CD8-positive, alpha-beta memory T cell (primary cell): ENCODE measurements around the gene SLC6A11. TPM values are rescaled to one million over a fixed set of nuclear protein-coding genes. Genes with fewer than 3 reads are reported as not detected.

ENCODE experiments used
- CTCF ChIA-PET: fragments of 350-600 bp; sonication (Branson Sonifier 250); formaldehyde crosslinking; loops from one replicate; lab custom pipeline; 2021; ENCODE audit warnings: antibody characterized with exemption; lab: Charles Lee
- POLR2A ChIA-PET: fragments of 350-600 bp; sonication (Branson Sonifier 250); formaldehyde crosslinking; loops from one replicate; lab custom pipeline; 2021; ENCODE audit warnings: antibody characterized with exemption; lab: Charles Lee
- DNase-seq, 5 donors: peaks; one replicate each; pipeline versions ENCODE4 v3.0.0 to v3.0.0-alpha.2; 2020 to 2022; ENCODE audit warnings: mixed read lengths in 1 of 5
- H3K27ac ChIP-seq: one replicate; pipeline ENCODE4 v1.7.0; 2013; ENCODE audit warnings: low read depth, mild to moderate bottlenecking, low read length, moderate library complexity
- H3K27me3 ChIP-seq: 2 replicates; pipeline ENCODE4 v1.7.0; 2013; ENCODE audit warnings: low read length, mild to moderate bottlenecking; ENCODE audit not compliant: insufficient read depth, poor library complexity, severe bottlenecking
- H3K36me3 ChIP-seq: 2 replicates; pipeline ENCODE4 v1.7.0; 2013; ENCODE audit warnings: mild to moderate bottlenecking, low read length, moderate library complexity; ENCODE audit not compliant: insufficient read depth
- H3K4me1 ChIP-seq: 2 replicates; pipeline ENCODE4 v1.7.0; 2013; ENCODE audit warnings: mild to moderate bottlenecking, low read length, moderate library complexity; ENCODE audit not compliant: insufficient read depth
- H3K4me3 ChIP-seq: 2 replicates; pipeline ENCODE4 v1.7.0; 2013; ENCODE audit warnings: mild to moderate bottlenecking, low read length
- H3K9me3 ChIP-seq: 2 replicates; pipeline ENCODE4 v1.7.0; 2013; ENCODE audit warnings: mild to moderate bottlenecking, low read length
- H3K27ac Mint-ChIP-seq, 8 donors: one replicate each; pipeline ENCODE4 v1.8.0; 2020 to 2021; ENCODE audit warnings: mixed read lengths in 8 of 8, mild to moderate bottlenecking in 6 of 8, inconsistent platforms in 3 of 8, moderate library complexity in 3 of 8
- H3K27me3 Mint-ChIP-seq, 2 donors: one replicate each; pipeline ENCODE4 v1.8.0; 2020 to 2021; ENCODE audit warnings: mixed read lengths in 2 of 2, mild to moderate bottlenecking in 1 of 2, moderate library complexity in 1 of 2
- H3K36me3 Mint-ChIP-seq, 3 donors: one replicate each; pipeline ENCODE4 v1.8.0; 2020 to 2021; ENCODE audit warnings: mixed read lengths in 3 of 3, inconsistent platforms in 1 of 3, mild to moderate bottlenecking in 1 of 3
- H3K4me1 Mint-ChIP-seq, 3 donors: one replicate each; pipeline ENCODE4 v1.8.0; 2020 to 2021; ENCODE audit warnings: mixed read lengths in 3 of 3, inconsistent platforms in 1 of 3, mild to moderate bottlenecking in 1 of 3
- H3K4me3 Mint-ChIP-seq, 7 donors: one replicate each; pipeline ENCODE4 v1.8.0; 2020 to 2021; ENCODE audit warnings: mixed read lengths in 7 of 7, mild to moderate bottlenecking in 6 of 7, moderate library complexity in 4 of 7, inconsistent platforms in 2 of 7
- H3K9me3 Mint-ChIP-seq, 5 donors: one replicate each; pipeline ENCODE4 v1.8.0; 2020 to 2022; ENCODE audit warnings: mixed read lengths in 5 of 5, mild to moderate bottlenecking in 3 of 5, moderate library complexity in 2 of 5, inconsistent platforms in 1 of 5
- polyA plus RNA-seq: library from polyadenylated mRNA; unstranded; fragments of 300-500 nt; fragmentation: Illumina TruSeq; gene quantifications from one replicate; pipeline ENCODE4 v1.2.3, GENCODE V29; 2021
- total RNA-seq, 2 experiments: library from RNA; stranded (reverse); gene quantifications; one replicate each; pipeline ENCODE4 v1.2.3, GENCODE V29; 2021

Gene SLC6A11
- total and polyA plus RNA-seq, 3 experiments from 2014 or later: not detected

DNA sequence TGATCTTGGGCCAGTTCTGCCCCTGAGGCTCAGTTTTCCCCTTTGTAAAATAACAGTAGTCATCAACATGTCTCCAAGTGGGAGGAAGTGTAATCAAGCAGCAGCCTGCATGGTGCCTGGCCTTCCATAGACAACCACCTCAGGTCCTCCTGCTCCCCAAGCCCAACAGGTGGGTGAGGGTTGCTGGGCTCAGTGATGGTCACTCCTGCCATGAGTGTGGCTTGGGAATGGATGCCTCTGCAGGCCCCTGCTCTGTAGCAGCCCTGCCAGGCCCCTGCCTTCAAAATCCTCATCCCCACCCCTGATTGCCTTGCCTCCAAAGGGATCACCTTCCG, 117.4 kb downstream of the SLC6A11 start:
- Histone ChIP-seq H3K27me3 (no peaks in the 10 kb centered on the region), H3K36me3 (no peaks in the 10 kb centered on the region), H3K9me3 (no peaks in the 10 kb centered on the region), H3K4me1 (no peaks in the 10 kb centered on the region), H3K4me3 (no peak overlapping the region), H3K27ac (no peak overlapping the region)
- POLR2A ChIA-PET: no interaction called here
- CTCF ChIA-PET: no interaction called here
- Mint-ChIP-seq H3K36me3 (no peaks in the 10 kb centered on the region), H3K27me3 (peaks cover 3 to 5% of the 10 kb centered on the region in 2 donors), H3K4me1 (no peaks in the 10 kb centered on the region), H3K9me3 (no peaks in the 10 kb centered on the region), H3K4me3 (no peak overlapping the region), H3K27ac (peak overlapping the region in 1 of 8 donors; percentile 74)
- DNase-seq: no peak

DNA sequence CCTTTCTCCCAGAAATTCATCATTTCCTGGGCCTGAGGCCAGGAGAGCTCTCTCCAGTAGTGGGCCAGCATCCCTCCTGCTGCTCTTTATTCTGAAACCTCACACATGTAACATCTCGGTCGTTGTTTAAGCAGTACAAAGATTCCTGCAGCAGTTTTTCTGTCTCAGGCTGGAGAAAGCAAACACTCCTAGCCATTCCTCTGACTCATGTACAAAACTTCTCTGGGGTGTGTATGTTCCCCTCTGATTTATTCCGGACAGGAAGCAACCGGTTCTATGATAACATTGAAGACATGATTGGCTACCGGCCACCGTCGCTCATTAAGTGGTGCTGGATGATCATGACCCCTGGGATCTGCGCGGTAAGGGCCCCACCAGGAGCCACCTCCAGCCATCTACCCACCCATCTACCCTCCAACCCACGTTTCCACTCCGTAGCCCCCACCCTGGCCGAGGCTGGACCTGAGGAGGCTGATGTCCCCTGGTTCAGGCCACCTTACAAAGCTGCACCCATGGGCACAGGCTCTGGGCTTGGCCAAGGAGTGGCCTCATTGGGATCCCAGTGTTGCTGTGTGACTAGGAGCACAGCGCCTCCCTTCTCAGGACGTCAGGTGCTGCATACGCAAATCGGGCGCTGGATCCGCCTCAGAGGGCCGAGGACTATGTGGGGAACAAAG, 117.9 kb downstream of the SLC6A11 start:
- no peaks in the 10 kb centered on the region for H3K27me3 ChIP-seq
- ChIA-PET CTCF (no interaction called here), POLR2A (no interaction called here)
- Mint-ChIP-seq H3K36me3 (no peaks in the 10 kb centered on the region), H3K9me3 (no peaks in the 10 kb centered on the region), H3K4me1 (no peaks in the 10 kb centered on the region), H3K27ac (peak overlapping the region in 1 of 8 donors; percentile 74), H3K27me3 (peaks cover 3 to 6% of the 10 kb centered on the region in 2 donors), H3K4me3 (no peak overlapping the region)
- no peaks in the 10 kb centered on the region for H3K9me3 ChIP-seq
- no peak overlapping the region for H3K4me3 ChIP-seq
- no peaks in the 10 kb centered on the region for H3K4me1 ChIP-seq
- H3K27ac ChIP-seq: no peak overlapping the region
- no peaks in the 10 kb centered on the region for H3K36me3 ChIP-seq
- DNase-seq: no peak

DNA sequence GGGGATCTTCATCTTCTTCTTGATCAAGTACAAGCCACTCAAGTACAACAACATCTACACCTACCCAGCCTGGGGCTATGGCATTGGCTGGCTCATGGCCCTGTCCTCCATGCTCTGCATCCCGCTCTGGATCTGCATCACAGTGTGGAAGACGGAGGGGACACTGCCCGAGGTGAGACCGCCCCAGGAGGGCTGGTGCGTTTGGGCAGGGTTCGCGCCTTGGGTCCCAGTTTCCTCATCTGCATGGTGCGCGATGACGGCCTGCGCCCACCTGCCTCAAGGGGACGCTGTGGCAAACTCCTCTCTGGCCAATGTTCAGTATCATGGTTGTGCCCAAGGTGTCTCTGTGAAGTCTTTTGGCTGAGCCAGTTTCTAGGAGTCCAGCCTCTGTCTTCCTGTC, 119.0 kb downstream of the SLC6A11 start:
- H3K4me3 Mint-ChIP-seq: peak overlapping the region in 1 of 7 donors; percentile 59
- Histone ChIP-seq H3K9me3 (no peaks in the 10 kb centered on the region), H3K4me1 (no peaks in the 10 kb centered on the region), H3K4me3 (no peak overlapping the region), H3K27ac (no peak overlapping the region), H3K27me3 (no peaks in the 10 kb centered on the region), H3K36me3 (no peaks in the 10 kb centered on the region)
- no peak overlapping the region for H3K27ac Mint-ChIP-seq
- POLR2A ChIA-PET: no interaction called here
- H3K27me3 Mint-ChIP-seq: peaks cover 7 to 12% of the 10 kb centered on the region in 2 donors
- no peak for DNase-seq
- CTCF ChIA-PET: no interaction called here
- H3K4me1 Mint-ChIP-seq: no peaks in the 10 kb centered on the region
- H3K9me3 Mint-ChIP-seq: no peaks in the 10 kb centered on the region
- H3K36me3 Mint-ChIP-seq: no peaks in the 10 kb centered on the region

DNA sequence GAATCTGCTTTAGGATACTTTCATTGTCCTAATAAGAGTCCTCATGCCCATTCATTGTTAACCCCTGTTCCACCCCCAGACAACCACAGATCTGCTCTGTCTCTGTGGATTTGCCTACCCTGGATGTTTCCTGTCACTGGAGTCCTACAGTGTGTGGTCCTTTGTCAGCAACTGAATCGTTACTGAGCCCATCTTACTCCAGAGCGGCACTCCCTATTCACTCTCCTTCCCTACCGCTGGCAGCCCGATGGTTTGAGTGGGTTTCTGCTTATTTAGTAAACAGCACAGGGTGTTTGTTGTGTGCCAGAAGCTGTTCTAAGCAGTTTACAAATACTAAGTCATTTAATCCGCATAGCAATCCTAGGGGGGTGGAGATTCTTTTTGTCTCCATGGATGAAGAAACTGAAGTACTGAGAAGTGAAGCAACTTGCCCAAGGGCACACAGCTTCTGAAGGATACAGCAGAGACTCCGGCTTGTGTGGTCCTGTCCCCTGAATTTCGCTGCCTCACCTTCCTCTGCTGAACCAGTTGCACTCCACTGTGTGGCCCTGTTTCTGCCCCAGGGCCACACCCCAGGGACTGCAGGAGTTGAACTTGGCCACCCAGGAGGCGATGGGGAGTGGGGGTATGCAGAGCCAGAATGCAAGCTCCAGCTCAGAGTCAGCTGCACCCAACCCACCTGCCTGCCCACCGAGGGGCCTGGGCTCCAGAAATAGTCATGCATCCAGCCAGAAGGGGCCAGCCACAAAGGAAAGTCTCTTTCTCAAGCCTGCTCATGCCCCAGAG, 120.0 kb downstream of the SLC6A11 start:
- no peaks in the 10 kb centered on the region for H3K4me1 ChIP-seq
- POLR2A ChIA-PET: no interaction called here
- H3K36me3 Mint-ChIP-seq: no peaks in the 10 kb centered on the region
- no peaks in the 10 kb centered on the region for H3K27me3 ChIP-seq
- no peak overlapping the region for H3K27ac ChIP-seq
- no peaks in the 10 kb centered on the region for H3K4me1 Mint-ChIP-seq
- H3K9me3 ChIP-seq: no peaks in the 10 kb centered on the region
- DNase-seq: no peak
- H3K4me3 Mint-ChIP-seq: no peak overlapping the region
- H3K9me3 Mint-ChIP-seq: no peaks in the 10 kb centered on the region
- no peak overlapping the region for H3K4me3 ChIP-seq
- no peaks in the 10 kb centered on the region for H3K36me3 ChIP-seq
- CTCF ChIA-PET: interaction anchor here (1.6 kb wide), 1 partner anchor 10 kb away, joined by 4 read pairs; no protein-coding TSS in a partner anchor
- peaks cover 7 to 15% of the 10 kb centered on the region in 2 donors for H3K27me3 Mint-ChIP-seq
- no peak overlapping the region for H3K27ac Mint-ChIP-seq

DNA sequence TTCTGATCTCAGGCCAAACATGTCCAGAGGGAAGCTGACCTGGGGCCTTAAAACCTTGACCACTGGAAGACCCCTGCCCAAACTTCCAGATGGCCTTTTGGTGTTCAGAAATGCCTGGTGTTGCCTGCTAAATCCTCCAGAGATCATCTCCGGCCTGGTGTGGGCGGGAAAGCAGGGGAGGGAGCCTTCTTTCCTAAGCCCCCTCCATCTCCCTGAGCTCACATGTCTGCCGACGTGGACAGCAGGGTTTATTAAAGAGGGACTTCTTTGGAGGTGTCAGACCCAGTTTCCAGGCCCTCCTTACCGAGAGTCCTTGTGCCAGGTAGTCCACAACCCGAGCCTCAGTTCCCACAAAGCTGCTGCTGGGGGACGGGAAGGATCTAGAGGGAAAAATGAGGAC, 120.7 kb downstream of the SLC6A11 start:
- Mint-ChIP-seq H3K36me3 (no peaks in the 10 kb centered on the region), H3K4me1 (no peaks in the 10 kb centered on the region), H3K4me3 (no peak overlapping the region), H3K27me3 (peaks cover 7 to 15% of the 10 kb centered on the region in 2 donors), H3K27ac (no peak overlapping the region), H3K9me3 (no peaks in the 10 kb centered on the region)
- Histone ChIP-seq H3K36me3 (no peaks in the 10 kb centered on the region), H3K27me3 (no peaks in the 10 kb centered on the region), H3K27ac (no peak overlapping the region), H3K4me1 (no peaks in the 10 kb centered on the region), H3K9me3 (no peaks in the 10 kb centered on the region), H3K4me3 (no peak overlapping the region)
- no peak for DNase-seq
- ChIA-PET POLR2A (no interaction called here), CTCF (interaction anchor here (1.6 kb wide), 1 partner anchor 10 kb away, joined by 4 read pairs; no protein-coding TSS in a partner anchor)

DNA sequence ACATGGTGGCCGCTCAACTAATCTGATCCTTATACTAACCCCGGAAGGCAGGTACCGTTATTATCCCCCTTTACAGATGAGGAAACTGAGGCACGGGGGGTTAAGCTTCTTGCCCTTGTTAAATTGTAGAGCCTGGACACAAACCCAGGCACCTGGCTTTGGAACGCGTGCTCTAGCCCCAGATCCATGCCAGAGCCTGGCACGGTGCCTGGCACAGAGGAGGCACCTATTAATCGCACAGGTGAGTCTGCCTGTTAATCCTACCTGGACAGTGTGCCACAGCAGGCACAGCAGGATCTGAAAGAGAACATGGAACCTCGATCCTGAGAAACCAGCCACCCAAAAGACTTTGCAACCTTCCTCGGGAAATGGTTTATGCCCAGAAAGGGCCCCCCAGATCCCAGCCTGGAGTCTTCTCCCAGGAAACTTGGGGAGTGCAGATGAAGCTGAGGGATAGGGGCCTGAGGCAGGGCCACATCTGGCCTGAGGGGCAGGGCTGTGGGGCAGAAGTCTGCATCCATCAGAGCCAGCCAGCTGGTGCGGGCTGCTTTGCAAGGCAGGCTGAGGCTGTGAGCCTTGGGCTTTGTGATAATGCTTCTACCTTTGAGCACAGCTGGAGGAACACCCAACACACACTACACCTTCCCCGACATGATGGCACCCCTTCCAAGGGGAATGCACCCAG, 121.3 kb downstream of the SLC6A11 start:
- Mint-ChIP-seq H3K4me1 (no peaks in the 10 kb centered on the region), H3K27ac (no peak overlapping the region), H3K27me3 (peaks cover 7 to 15% of the 10 kb centered on the region in 2 donors), H3K9me3 (peaks cover 0 to 3% (median 0%) of the 10 kb centered on the region in 5 donors), H3K4me3 (no peak overlapping the region), H3K36me3 (no peaks in the 10 kb centered on the region)
- POLR2A ChIA-PET: no interaction called here
- no peak overlapping the region for H3K27ac ChIP-seq
- no peaks in the 10 kb centered on the region for H3K4me1 ChIP-seq
- no peak overlapping the region for H3K4me3 ChIP-seq
- DNase-seq: no peak
- no peaks in the 10 kb centered on the region for H3K27me3 ChIP-seq
- H3K36me3 ChIP-seq: no peaks in the 10 kb centered on the region
- CTCF ChIA-PET: interaction anchor here (1.6 kb wide), 1 partner anchor 9 kb away, joined by 4 read pairs; no protein-coding TSS in a partner anchor
- H3K9me3 ChIP-seq: no peaks in the 10 kb centered on the region

DNA sequence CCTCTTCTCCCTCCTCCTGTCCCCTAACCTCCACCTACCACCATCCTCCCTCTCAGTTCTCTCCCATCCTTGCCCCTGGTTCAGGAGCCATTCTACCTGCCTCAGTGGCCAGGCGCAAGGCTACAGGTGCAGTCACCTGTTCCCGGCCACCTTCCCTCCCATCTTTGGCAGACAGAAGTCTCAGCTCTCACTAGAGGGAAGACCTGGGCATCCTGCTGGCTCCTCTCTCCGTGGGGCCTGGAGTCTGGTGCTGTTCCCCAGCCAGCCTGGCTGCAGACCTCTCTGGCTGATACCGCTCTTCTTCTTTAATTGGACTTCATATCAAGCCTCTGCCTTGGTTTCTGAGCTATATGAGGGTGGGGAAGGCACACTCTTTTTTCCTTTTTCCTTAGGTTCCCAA, 123.5 kb downstream of the SLC6A11 start:
- no peaks in the 10 kb centered on the region for H3K9me3 ChIP-seq
- H3K27me3 Mint-ChIP-seq: peaks cover 15 to 31% of the 10 kb centered on the region in 2 donors
- H3K27ac Mint-ChIP-seq: no peak overlapping the region
- H3K36me3 ChIP-seq: no peaks in the 10 kb centered on the region
- H3K4me3 Mint-ChIP-seq: no peak overlapping the region
- ChIA-PET CTCF (no interaction called here), POLR2A (no interaction called here)
- no peak for DNase-seq
- H3K9me3 Mint-ChIP-seq: peaks cover 0 to 8% (median 0%) of the 10 kb centered on the region in 5 donors
- H3K27ac ChIP-seq: no peak overlapping the region
- H3K36me3 Mint-ChIP-seq: no peaks in the 10 kb centered on the region
- no peaks in the 10 kb centered on the region for H3K4me1 Mint-ChIP-seq
- no peaks in the 10 kb centered on the region for H3K27me3 ChIP-seq
- H3K4me3 ChIP-seq: no peak overlapping the region
- H3K4me1 ChIP-seq: no peaks in the 10 kb centered on the region

DNA sequence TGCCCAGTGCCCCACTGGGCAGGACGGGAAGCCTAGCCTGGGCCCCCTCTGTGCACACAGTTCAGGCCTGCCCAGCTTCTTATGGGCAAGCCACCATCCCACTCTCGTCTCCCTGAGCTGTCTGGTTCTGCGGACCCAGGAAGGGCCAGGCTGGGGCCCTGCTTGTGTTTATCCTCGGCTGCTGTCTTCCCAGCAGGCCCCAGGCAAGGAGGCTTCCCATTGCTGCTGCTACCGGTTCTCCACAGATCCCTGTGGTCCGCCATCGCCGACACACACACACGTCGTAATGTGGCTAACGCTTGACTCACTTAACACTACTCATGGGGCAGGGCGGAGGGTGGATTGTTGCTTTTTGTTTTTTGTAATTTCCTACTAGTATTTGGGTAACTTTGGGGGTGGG, 124.1 kb downstream of the SLC6A11 start:
- Mint-ChIP-seq H3K27me3 (peaks cover 16 to 33% of the 10 kb centered on the region in 2 donors), H3K4me1 (no peaks in the 10 kb centered on the region), H3K36me3 (no peaks in the 10 kb centered on the region), H3K9me3 (peaks cover 0 to 8% (median 0%) of the 10 kb centered on the region in 5 donors), H3K4me3 (no peak overlapping the region), H3K27ac (no peak overlapping the region)
- H3K27me3 ChIP-seq: no peaks in the 10 kb centered on the region
- no peak overlapping the region for H3K27ac ChIP-seq
- H3K4me3 ChIP-seq: no peak overlapping the region
- ChIA-PET CTCF (no interaction called here), POLR2A (no interaction called here)
- H3K4me1 ChIP-seq: no peaks in the 10 kb centered on the region
- no peaks in the 10 kb centered on the region for H3K36me3 ChIP-seq
- no peaks in the 10 kb centered on the region for H3K9me3 ChIP-seq
- DNase-seq: no peak
